ENCODE data around the gene SLC25A36.
A peak's percentile ranks its signal among the peaks of the same experiment; 100 is the strongest.
"Not testable (repeated sequence)": the region's sequence is repeated elsewhere in the genome, so short reads cannot be mapped to it uniquely, and the experiment has no call there.

The SLC25A36 gene

GRCh38 chr3:140931801-140932200 is 9.8 kb upstream of the SLC25A36 start:
- FAIRE-seq: no peak

- FAIRE-seq: no peak
These were observed 8.5 kb upstream of the SLC25A36 start for GRCh38 chr3:140933109-140933508.

GRCh38 chr3:140933552-140933951 is 8.1 kb upstream of the SLC25A36 start:
- no peak for FAIRE-seq

- FAIRE-seq: not testable (repeated sequence)
These were observed 2.3 kb upstream of the SLC25A36 start for GRCh38 chr3:140939305-140939704.

GRCh38 chr3:140941090-140941433 is 574 bp upstream of the SLC25A36 start:
- FAIRE-seq: no peak

GRCh38 chr3:140942221-140943104 is 827 bp downstream of the SLC25A36 start:
- FAIRE-seq: no peak

- FAIRE-seq: no peak
These were observed 2.3 kb downstream of the SLC25A36 start for GRCh38 chr3:140943781-140944552.

GRCh38 chr3:140948460-140949249 is 7.0 kb downstream of the SLC25A36 start:
- FAIRE-seq: no peak

GRCh38 chr3:140950144-140950543 is 8.5 kb downstream of the SLC25A36 start:
- no peak for FAIRE-seq

GRCh38 chr3:140950863-140951262 is 9.2 kb downstream of the SLC25A36 start:
- no peak for FAIRE-seq

GRCh38 chr3:140951750-140952149 is 10.1 kb downstream of the SLC25A36 start:
- not testable (repeated sequence) for FAIRE-seq

- FAIRE-seq: no peak
These were observed 11.7 kb downstream of the SLC25A36 start for GRCh38 chr3:140953028-140953960.

GRCh38 chr3:140954576-140954975 is 12.9 kb downstream of the SLC25A36 start:
- no peak for FAIRE-seq

GRCh38 chr3:140955645-140956044 is 14.0 kb downstream of the SLC25A36 start:
- FAIRE-seq: no peak

- no peak for FAIRE-seq
These were observed 14.6 kb downstream of the SLC25A36 start for GRCh38 chr3:140956058-140956835.

- peak; percentile 85 for FAIRE-seq
These were observed 31.2 kb downstream of the SLC25A36 start for GRCh38 chr3:140972833-140973232.

GRCh38 chr3:140974900-140975299 is 33.3 kb downstream of the SLC25A36 start:
- FAIRE-seq: no peak

- no peak for FAIRE-seq
These were observed 39.0 kb downstream of the SLC25A36 start for GRCh38 chr3:140980663-140981062.

GRCh38 chr3:140987792-140988191 is 46.2 kb downstream of the SLC25A36 start:
- FAIRE-seq: not testable (repeated sequence)

GRCh38 chr3:140994316-140994715 is 52.7 kb downstream of the SLC25A36 start:
- FAIRE-seq: no peak

- FAIRE-seq: not testable (repeated sequence)
These were observed 53.2 kb downstream of the SLC25A36 start for GRCh38 chr3:140994861-140995260.

Data from G401.6 (cell line).